ENCODE measurements around the gene SCMH1. TPM values are rescaled to one million over a fixed set of nuclear protein-coding genes. Genes with fewer than 3 reads are reported as not detected.

SCMH1 gene
- total and polyA plus RNA-seq, 2 donors (not counting 3 experiments of a cell fraction or from before 2014, with no cell fraction given): 39.9 to 40.7 TPM

DNA sequence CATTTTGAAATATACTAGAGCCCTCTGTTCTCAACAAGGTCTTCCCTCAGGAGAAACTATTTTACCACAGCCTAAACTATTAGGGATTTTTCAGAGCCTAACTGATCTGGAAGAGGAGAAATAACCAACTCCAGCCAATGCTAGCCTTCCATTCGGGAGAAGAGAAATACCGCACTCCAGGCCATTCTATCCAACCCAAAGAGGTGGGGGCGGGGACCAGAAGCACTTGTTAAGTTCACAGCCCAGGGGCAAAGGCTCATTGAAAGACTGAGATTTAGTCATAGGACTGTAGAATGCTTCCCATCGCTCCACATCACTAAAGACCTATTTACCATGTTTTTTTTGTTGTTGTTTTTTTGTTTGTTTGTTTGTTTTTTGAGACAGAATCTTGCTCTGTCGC, 185.2 kb downstream of the SCMH1 start:
- H3K79me2 ChIP-seq (ENCODE audit: control insufficient read depth, insufficient read depth, low read length): no peaks in the 10 kb centered on the region
- CTCF ChIA-PET: no interaction called here
- no peaks in the 10 kb centered on the region for H3K9me1 ChIP-seq (replicated peaks; ENCODE audit: control insufficient read depth, extremely low read depth, insufficient read depth, low read length)
- H3K4me3 ChIP-seq (replicated peaks in 1 of 3; ENCODE audit: insufficient read depth in 1 of 3, low read depth in 1 of 3, low read length in 3 of 3): no peak overlapping the region
- H3K9ac ChIP-seq (replicated peaks; ENCODE audit: extremely low read depth, insufficient read depth, low read length): no peak overlapping the region
- TF ChIP-seq, protein P1, sequence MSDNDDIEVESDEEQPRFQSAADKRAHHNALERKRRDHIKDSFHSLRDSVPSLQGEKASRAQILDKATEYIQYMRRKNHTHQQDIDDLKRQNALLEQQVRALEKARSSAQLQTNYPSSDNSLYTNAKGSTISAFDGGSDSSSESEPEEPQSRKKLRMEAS (IDR thresholded peaks at IDR 0.05; ENCODE audit: insufficient read depth, insufficient read length): no peak
- no peak for TF ChIP-seq FOS (IDR thresholded peaks at IDR 0.05; ENCODE audit: borderline replicate concordance, insufficient read depth, low read length)
- no peak for TF ChIP-seq EZH2 (IDR thresholded peaks at IDR 0.05; ENCODE audit: borderline replicate concordance, low read depth, low read length, severe bottlenecking)
- no peak for TF ChIP-seq POLR2A (IDR thresholded peaks at IDR 0.05; ENCODE audit: low read depth, low read length)
- no peak for TF ChIP-seq GATA2 (IDR thresholded peaks at IDR 0.05; ENCODE audit: insufficient read depth, insufficient read length, low read depth, low read length)
- TF ChIP-seq POLR2AphosphoS5 (IDR thresholded peaks at IDR 0.05; ENCODE audit: insufficient read depth, low read depth, low read length): no peak
- TF ChIP-seq, protein P2, sequence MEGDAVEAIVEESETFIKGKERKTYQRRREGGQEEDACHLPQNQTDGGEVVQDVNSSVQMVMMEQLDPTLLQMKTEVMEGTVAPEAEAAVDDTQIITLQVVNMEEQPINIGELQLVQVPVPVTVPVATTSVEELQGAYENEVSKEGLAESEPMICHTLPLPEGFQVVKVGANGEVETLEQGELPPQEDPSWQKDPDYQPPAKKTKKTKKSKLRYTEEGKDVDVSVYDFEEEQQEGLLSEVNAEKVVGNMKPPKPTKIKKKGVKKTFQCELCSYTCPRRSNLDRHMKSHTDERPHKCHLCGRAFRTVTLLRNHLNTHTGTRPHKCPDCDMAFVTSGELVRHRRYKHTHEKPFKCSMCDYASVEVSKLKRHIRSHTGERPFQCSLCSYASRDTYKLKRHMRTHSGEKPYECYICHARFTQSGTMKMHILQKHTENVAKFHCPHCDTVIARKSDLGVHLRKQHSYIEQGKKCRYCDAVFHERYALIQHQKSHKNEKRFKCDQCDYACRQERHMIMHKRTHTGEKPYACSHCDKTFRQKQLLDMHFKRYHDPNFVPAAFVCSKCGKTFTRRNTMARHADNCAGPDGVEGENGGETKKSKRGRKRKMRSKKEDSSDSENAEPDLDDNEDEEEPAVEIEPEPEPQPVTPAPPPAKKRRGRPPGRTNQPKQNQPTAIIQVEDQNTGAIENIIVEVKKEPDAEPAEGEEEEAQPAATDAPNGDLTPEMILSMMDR (IDR thresholded peaks at IDR 0.05; ENCODE audit: extremely low read depth in 1 of 2, insufficient read depth in 1 of 2, low read depth in 1 of 2, low read length in 2 of 2): no peak
- no peak for TF ChIP-seq MYC (IDR thresholded peaks at IDR 0.05; ENCODE audit: low read depth, low read length)
- no peak for TF ChIP-seq JUN (IDR thresholded peaks at IDR 0.05; ENCODE audit: borderline replicate concordance, insufficient read depth, insufficient read length, low read depth)
- no peak for DNase-seq (ENCODE audit: low read depth, low spot score)
- intact Hi-C loops (cut with micrococcal nuclease): no loop called here
- H4K20me1 ChIP-seq (replicated peaks; ENCODE audit: control insufficient read depth, extremely low read depth, insufficient read depth, low read length): no peaks in the 10 kb centered on the region
- POLR2A ChIA-PET: no interaction called here
- dilution Hi-C loops (cut with MboI; ENCODE audit: extremely low pct_ligation_motif_present, low sequenced_read_pairs): no loop called here
- no TSS peak for BruUV-seq (replicated peaks)
- no peaks in the 10 kb centered on the region for H3K27me3 ChIP-seq (ENCODE audit: control insufficient read depth in 2 of 2, insufficient read depth in 2 of 2, low read length in 2 of 2)
- FAIRE-seq: no peak
- H3K9me3 ChIP-seq (replicated peaks; ENCODE audit: control insufficient read depth, insufficient read depth, low read length): no peaks in the 10 kb centered on the region
- H3K27ac ChIP-seq (ENCODE audit: insufficient read depth, low read depth, low read length): no peak overlapping the region
- H2AFZ ChIP-seq (ENCODE audit: low read depth, low read length): no peak overlapping the region
- no peaks in the 10 kb centered on the region for H3K4me1 ChIP-seq (ENCODE audit: control insufficient read depth, extremely low read depth, insufficient read depth, low read length)
- no peak overlapping the region for H3K4me2 ChIP-seq (ENCODE audit: insufficient read depth, low read length)
- H3K36me3 ChIP-seq (ENCODE audit: control insufficient read depth in 2 of 2, extremely low read depth in 1 of 2, insufficient read depth in 2 of 2, low read length in 2 of 2): no peaks in the 10 kb centered on the region

Measured in endothelial cell of umbilical vein (primary cell).